ENCODE data around the gene FBLN1.

- TF ChIP-seq CTCF (IDR thresholded peaks at IDR 0.05 in 2 of 3, conservative IDR thresholded peaks at IDR 0.05 in 1 of 3; ENCODE audit: borderline replicate concordance in 1 of 3, insufficient read depth in 1 of 3, low read depth in 2 of 3, low read length in 2 of 3) = no peak
- TF ChIP-seq FOSL1 (IDR thresholded peaks at IDR 0.05; ENCODE audit: low read depth) = no peak
- no peak for TF ChIP-seq EZH2phosphoT487 (IDR thresholded peaks at IDR 0.05; ENCODE audit: borderline replicate concordance)
- no peak for TF ChIP-seq MAX (IDR thresholded peaks at IDR 0.05)
- TF ChIP-seq ZNF274 (IDR thresholded peaks at IDR 0.05; ENCODE audit: low read depth, low read length) = no peak
- no peak for TF ChIP-seq SIN3A (IDR thresholded peaks at IDR 0.05; ENCODE audit: low read depth)
- no peak for TF ChIP-seq ELF1 (IDR thresholded peaks at IDR 0.05; ENCODE audit: borderline replicate concordance, low read depth)
- TF ChIP-seq EZH2 (IDR thresholded peaks at IDR 0.05) = no peak
- TF ChIP-seq REST (IDR thresholded peaks at IDR 0.05; ENCODE audit: low read depth) = no peak
- no peak for TF ChIP-seq JUND (IDR thresholded peaks at IDR 0.05)
Observed at GRCh38 chr22:45579806-45580725, 77.4 kb downstream of the FBLN1 start.

Data from HCT116 (cell line).